Subcutaneous adipose tissue (tissue), 4 donors: ENCODE results near the gene PSMC1. TPM values are rescaled to one million over a fixed set of nuclear protein-coding genes. Genes with fewer than 3 reads are reported as not detected.

Experiments
- total RNA-seq, 4 donors: library from RNA; depleted of rRNA; stranded (reverse); fragments of >200 nt; gene quantifications; one replicate each; pipeline ENCODE4 v1.1.0, GENCODE V29; 2016
- TF ChIP-seq, protein P1 (sequence below): fragments of 450-650 bp; IDR thresholded peaks from one replicate; pipeline ENCODE4 v1.5.1; 2016; ENCODE audit warnings: low read depth, mild to moderate bottlenecking, control low read depth, antibody characterized with exemption, moderate library complexity

The PSMC1 gene
- 100 to 1,000 TPM in 2 of 4 donors, 10 to 100 TPM in 2; 78.4 to 149 (median 99.2) TPM for total RNA-seq

DNA sequence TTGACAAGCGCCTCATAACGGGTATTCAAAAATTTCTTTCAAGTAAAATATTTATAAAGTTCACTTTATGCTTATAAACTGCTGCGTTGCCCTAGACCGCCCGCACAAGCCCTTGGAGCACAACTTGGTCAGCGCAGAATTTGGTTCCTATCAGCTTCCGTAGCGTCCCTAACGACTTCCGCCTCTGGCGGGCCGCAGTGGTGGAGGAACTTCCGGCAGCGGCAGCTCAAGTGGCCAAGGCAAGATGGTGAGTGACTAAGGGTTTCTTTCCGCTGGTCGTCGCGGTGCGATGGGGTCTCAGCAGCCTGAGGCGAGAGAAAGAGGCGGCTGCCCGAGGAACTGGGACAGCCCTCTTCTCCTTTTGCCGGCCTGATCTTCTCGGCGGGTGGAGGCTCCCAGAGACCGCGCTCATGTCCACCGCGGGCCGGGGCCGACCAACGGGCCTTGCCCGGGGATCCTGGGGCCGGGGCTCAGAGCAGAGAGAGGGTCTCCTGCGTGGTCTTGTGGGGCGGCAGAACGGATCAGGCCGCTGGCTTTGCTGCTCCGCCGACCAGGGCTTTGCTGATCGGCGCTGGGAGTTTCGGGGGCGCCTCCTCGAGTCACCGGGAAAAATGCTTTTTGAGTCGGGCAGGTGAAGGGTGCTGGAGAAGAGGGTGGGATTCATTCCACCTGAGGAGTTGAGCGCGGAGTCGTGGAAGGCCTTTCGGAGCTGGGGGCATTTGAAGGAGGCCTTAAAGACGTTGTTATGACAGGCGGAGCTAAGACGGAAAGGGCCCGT is at the start of gene PSMC1:
TSS of gene PSMC1 (plus strand) at position 200 of the 778 bp plus-strand sequence. CDS start at position 245, 45 bp downstream.
- TF ChIP-seq, protein P1, sequence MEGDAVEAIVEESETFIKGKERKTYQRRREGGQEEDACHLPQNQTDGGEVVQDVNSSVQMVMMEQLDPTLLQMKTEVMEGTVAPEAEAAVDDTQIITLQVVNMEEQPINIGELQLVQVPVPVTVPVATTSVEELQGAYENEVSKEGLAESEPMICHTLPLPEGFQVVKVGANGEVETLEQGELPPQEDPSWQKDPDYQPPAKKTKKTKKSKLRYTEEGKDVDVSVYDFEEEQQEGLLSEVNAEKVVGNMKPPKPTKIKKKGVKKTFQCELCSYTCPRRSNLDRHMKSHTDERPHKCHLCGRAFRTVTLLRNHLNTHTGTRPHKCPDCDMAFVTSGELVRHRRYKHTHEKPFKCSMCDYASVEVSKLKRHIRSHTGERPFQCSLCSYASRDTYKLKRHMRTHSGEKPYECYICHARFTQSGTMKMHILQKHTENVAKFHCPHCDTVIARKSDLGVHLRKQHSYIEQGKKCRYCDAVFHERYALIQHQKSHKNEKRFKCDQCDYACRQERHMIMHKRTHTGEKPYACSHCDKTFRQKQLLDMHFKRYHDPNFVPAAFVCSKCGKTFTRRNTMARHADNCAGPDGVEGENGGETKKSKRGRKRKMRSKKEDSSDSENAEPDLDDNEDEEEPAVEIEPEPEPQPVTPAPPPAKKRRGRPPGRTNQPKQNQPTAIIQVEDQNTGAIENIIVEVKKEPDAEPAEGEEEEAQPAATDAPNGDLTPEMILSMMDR = no peak

DNA sequence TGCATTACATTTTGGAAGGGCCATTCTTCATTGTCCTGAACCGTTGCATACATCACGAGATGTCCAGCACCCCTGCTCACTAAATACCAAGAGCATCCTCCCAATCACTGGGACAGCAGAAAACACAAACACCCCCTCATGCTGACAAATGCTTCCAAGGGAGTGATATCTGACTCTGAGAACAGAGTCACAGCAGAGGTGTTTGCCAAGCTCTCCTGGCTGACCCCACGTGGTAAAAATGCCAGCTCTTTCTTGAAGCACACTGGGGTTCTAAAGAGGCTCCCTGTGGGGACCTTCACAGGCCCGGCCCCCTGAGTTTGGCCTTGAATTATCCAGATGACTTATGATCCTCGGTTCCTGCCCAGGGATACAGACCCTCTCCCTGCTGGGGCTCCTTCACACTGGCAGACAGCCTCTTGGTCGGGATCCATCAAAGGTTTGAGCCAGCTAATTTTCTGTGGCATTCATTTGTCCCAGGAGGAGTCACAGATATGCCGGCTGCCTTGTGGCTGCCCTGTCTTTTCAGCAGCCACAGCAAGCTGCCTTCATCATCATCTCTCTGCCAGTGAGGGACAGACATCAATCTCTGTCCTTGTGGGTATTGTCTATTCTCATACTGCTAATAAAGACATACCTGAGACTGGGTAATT is 43.1 kb upstream of the PSMC1 start:
- TF ChIP-seq, protein P1 = no peak

DNA sequence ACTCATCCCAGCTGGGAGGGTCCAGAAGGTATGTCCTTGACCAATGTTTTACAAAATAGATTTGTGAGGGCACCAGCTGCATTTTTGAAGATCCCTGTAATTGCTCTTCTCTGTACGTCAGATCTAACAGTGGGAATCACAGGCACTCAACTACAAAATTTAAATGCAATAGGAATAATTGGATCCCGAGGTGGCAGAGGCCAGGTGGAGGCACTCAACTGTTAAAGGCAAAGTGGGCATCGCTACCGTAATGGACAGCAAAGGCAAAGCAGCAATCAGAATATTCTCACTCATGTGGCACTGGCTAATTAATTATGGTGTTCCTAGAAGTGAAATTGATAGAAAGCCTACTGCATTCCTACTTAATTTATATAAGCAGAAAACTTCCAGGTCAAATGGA is 27.9 kb upstream of the PSMC1 start:
- TF ChIP-seq, protein P1 = no peak

DNA sequence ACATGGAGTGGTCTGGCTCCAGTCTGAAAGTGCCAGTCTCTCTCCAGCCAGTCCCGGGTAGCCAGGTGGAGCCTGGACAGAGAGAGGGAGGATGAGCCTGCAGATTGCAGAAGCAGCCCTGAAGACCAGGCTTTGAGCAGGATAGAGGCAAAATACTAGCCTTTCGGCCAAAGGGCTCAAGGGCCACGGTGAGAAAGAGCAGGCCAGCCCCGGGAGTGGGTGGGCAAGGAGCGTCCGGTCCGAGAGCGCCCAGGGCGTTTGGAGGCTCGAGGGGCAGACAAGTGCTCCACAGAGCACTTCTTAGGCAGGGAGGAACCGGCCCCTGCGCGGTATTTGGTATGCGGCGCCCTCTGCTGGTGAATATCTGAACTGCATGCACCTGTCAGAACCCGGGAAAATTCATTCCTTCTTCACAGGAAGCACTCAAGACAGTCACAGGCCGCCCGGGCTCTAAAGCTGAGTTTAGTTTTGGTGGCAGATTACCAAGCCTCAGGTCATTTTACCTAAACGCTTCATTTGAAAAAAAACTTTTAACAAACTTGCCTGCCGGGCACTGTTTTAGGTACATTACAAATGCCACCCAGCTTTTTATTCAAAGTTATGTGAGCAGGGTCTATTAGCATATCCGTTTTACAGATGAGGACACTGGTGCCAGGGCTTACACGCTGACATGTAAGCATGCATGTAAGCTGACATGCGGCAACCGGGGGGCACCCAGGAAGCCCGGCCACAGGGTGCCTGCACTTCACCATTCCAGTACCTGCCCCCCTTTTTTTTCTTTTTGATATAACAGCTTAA is 21.0 kb upstream of the PSMC1 start:
- TF ChIP-seq, protein P1 = no peak

DNA sequence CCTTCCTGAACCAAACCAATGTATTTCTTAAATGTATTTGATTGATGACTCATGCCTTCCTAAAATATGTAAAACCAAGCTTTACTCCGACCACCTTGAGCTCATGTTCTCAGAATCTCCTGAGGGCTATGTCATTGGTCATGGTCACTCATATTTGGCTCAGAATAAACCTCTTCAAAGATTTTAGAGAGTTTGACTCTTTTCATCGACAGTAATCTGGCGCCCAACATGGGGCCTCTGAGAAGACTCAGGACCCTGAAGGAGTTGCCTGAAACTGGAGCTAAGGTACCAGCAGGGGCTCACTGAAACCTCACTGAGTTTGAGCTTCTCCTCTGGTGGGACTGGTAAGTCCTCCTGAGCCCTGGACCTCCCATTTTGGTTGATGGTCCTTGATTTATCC is 17.2 kb upstream of the PSMC1 start:
- TF ChIP-seq, protein P1 = no peak

DNA sequence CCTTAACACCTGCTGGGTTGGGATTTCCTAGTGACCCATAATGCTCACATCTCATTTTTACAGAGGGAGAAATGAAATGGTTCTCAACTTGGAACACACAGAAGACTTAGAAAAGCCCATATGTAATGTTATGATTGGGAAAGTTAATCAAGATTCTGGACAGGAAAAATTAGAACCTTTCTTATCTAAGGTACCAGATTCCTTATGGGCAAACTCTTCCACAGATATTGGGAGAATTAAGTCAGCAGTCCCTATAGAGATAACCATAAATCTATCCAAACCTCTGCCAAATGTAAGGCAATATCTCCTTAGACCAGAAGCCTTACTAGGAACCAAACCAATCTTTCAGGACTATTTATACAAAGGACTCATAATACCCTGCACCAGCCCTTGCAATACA is 13.9 kb upstream of the PSMC1 start:
- TF ChIP-seq, protein P1 = no peak

DNA sequence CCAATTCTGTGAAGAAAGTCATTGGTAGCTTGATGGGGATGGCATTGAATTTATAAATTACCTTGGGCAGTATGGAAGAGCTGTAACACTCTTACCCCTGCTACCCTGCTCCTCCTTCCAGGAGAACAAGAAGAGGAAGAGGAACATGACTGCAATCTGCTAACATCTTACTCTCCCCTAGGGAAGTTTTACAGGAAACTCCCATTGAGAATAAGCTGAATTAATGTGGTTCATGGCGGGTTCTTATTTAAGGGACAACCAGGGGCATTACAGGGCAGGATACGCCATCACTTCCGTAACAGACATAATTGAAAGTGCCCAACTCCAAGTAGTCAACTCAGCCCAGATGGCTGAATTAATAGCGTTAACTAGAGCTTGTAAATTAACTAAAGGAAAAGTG is 9.4 kb upstream of the PSMC1 start:
- TF ChIP-seq, protein P1 = no peak
